Testis (tissue), 2 donors: ENCODE results near the gene P2RY14.

Source experiments
- CTCF ChIP-seq, 3 experiments: fragments of 450-650 bp in 2 of 3; fragments of 200-600 bp in 1 of 3; sonication (generic) in 1 of 3; IDR thresholded peaks; one replicate each; pipeline ENCODE4 v1.5.1; 2016 to 2019; ENCODE audit warnings: antibody characterized with exemption in 3 of 3, mild to moderate bottlenecking in 2 of 3, moderate library complexity in 1 of 3
- POLR2A ChIP-seq: fragments of 450-650 bp; IDR thresholded peaks from one replicate; pipeline ENCODE4 v1.6.1; 2017; ENCODE audit warnings: antibody characterized with exemption, mild to moderate bottlenecking, moderate library complexity

GRCh38 chr3:151205482-151205881, 72.9 kb downstream of the P2RY14 start:
- TF ChIP-seq CTCF (IDR thresholded peaks at IDR 0.05) (no peak), POLR2A (no peak)
